Mesenchymal stem cell (in vitro differentiated cells and primary cell): ENCODE measurements around the gene FARP1.

Source experiments
- DNase-seq: peaks from one replicate; pipeline ENCODE4 v3.0.0-alpha.2; 2013
- H2AFZ ChIP-seq: one replicate; pipeline ENCODE4 v1.6.1; 2013; ENCODE audit warnings: low read depth, mild to moderate bottlenecking, control low read depth, inconsistent platforms, low read length, moderate library complexity
- H2AK5ac ChIP-seq: 2 replicates; pipeline ENCODE4 v1.6.1; 2013; ENCODE audit warnings: low read length, moderate library complexity, mild to moderate bottlenecking, inconsistent platforms; ENCODE audit not compliant: severe bottlenecking
- H2BK120ac ChIP-seq: one replicate; pipeline ENCODE4 v1.6.1; 2013; ENCODE audit warnings: low read depth, mild to moderate bottlenecking, inconsistent platforms, low read length, moderate library complexity
- H2BK12ac ChIP-seq, 2 experiments: one replicate each; pipeline ENCODE4 v1.6.1; 2013; ENCODE audit warnings: inconsistent platforms in 2 of 2, low read length in 2 of 2, mild to moderate bottlenecking in 2 of 2, moderate library complexity in 2 of 2, control low read depth in 1 of 2
- H2BK15ac ChIP-seq: one replicate; pipeline ENCODE4 v1.6.1; 2013; ENCODE audit warnings: mild to moderate bottlenecking, low read depth, inconsistent platforms; ENCODE audit not compliant: poor library complexity, severe bottlenecking
- H2BK5ac ChIP-seq: 2 replicates; pipeline ENCODE4 v1.6.1; 2013; ENCODE audit warnings: low read depth, mild to moderate bottlenecking, low read length, control low read depth, inconsistent platforms; ENCODE audit not compliant: poor library complexity, severe bottlenecking
- H3K14ac ChIP-seq, 2 experiments: one replicate each; pipeline ENCODE4 v1.6.1; 2013; ENCODE audit warnings: inconsistent platforms in 2 of 2, low read length in 2 of 2, control low read depth in 1 of 2, mild to moderate bottlenecking in 1 of 2, moderate library complexity in 1 of 2
- H3K18ac ChIP-seq, 2 experiments: one replicate each; pipeline ENCODE4 v1.6.1; 2013; ENCODE audit warnings: inconsistent platforms in 2 of 2, low read length in 2 of 2, control low read depth in 1 of 2, low read depth in 1 of 2, mild to moderate bottlenecking in 1 of 2
- H3K23ac ChIP-seq, 2 experiments: one replicate each; pipeline ENCODE4 v1.6.1; 2013; ENCODE audit warnings: inconsistent platforms in 2 of 2, low read length in 2 of 2, mild to moderate bottlenecking in 2 of 2, moderate library complexity in 2 of 2, control low read depth in 1 of 2
- H3K27ac ChIP-seq: 2 replicates; pipeline ENCODE4 v1.5.1; 2013; ENCODE audit warnings: mild to moderate bottlenecking, moderate library complexity, low read length, control low read depth, inconsistent platforms; ENCODE audit not compliant: poor library complexity, severe bottlenecking
- H3K27me3 ChIP-seq, 2 experiments: 2 replicates each; pipeline versions ENCODE4 v1.6.1 to v1.7.0; 2013; ENCODE audit warnings: low read length in 2 of 2, mild to moderate bottlenecking in 2 of 2, moderate library complexity in 2 of 2, control low read depth in 1 of 2, inconsistent platforms in 1 of 2; ENCODE audit not compliant: control insufficient read depth in 1 of 2, insufficient read depth in 1 of 2
- H3K36me3 ChIP-seq, 2 experiments: 2 replicates each; pipeline versions ENCODE4 v1.6.1 to v1.7.0; 2013; ENCODE audit warnings: low read length in 2 of 2, control low read depth in 1 of 2, inconsistent platforms in 1 of 2, low read depth in 1 of 2, mild to moderate bottlenecking in 1 of 2; ENCODE audit not compliant: insufficient read depth in 2 of 2, control insufficient read depth in 1 of 2
- H3K4ac ChIP-seq, 2 experiments: one replicate each; pipeline ENCODE4 v1.6.1; 2013; ENCODE audit warnings: inconsistent platforms in 2 of 2, low read length in 2 of 2, mild to moderate bottlenecking in 2 of 2, moderate library complexity in 2 of 2, control low read depth in 1 of 2, low read depth in 1 of 2
- H3K4me1 ChIP-seq: 2 replicates; pipeline ENCODE4 v1.6.1; 2013; ENCODE audit warnings: low read depth, low read length, control low read depth; ENCODE audit not compliant: control insufficient read depth, insufficient read depth
- H3K4me2 ChIP-seq: 2 replicates; pipeline ENCODE4 v1.6.1; 2013; ENCODE audit warnings: low read length, mild to moderate bottlenecking, inconsistent platforms; ENCODE audit not compliant: poor library complexity, severe bottlenecking
- H3K4me3 ChIP-seq, 2 experiments: 2 replicates each; pipeline versions ENCODE4 v1.5.1 to v1.7.0; 2013; ENCODE audit warnings: low read length in 2 of 2, mild to moderate bottlenecking in 2 of 2, control low read depth in 1 of 2, low read depth in 1 of 2; ENCODE audit not compliant: insufficient read depth in 1 of 2
- H3K79me1 ChIP-seq: replicated peaks from 2 replicates; pipeline ENCODE4 v1.6.1; 2013; ENCODE audit warnings: mild to moderate bottlenecking, control low read depth, low read length, inconsistent platforms; ENCODE audit not compliant: poor library complexity, severe bottlenecking
- H3K9ac ChIP-seq: 2 replicates; pipeline ENCODE4 v1.7.0; 2013; ENCODE audit warnings: mild to moderate bottlenecking, low read length, moderate library complexity
- H3K9me3 ChIP-seq: 2 replicates; pipeline ENCODE4 v1.7.0; 2013; ENCODE audit warnings: mild to moderate bottlenecking, low read length; ENCODE audit not compliant: control insufficient read depth
- H4K8ac ChIP-seq: one replicate; pipeline ENCODE4 v1.6.1; 2013; ENCODE audit warnings: inconsistent platforms, mild to moderate bottlenecking, low read length, moderate library complexity
- H4K91ac ChIP-seq: one replicate; pipeline ENCODE4 v1.6.1; 2013; ENCODE audit warnings: mild to moderate bottlenecking, low read length, inconsistent platforms
- WGBS: methylation state at CpG from one replicate; pipeline ENCODE4 v1.1.7; 2013; ENCODE audit warnings: mixed read lengths; 5-methylcytosine and 5-hydroxymethylcytosine counted together

Gene FARP1

GRCh38 chr13:98275681-98276171 is 132.8 kb downstream of the FARP1 start:
- Histone ChIP-seq H4K8ac (no peak overlapping the region), H2BK15ac (no peak overlapping the region), H3K9me3 (no peaks in the 10 kb centered on the region), H3K4ac (no peak overlapping the region), H3K4me2 (no peak overlapping the region), H4K91ac (no peak overlapping the region), H3K18ac (peak overlapping the region in 1 of 2 experiments; percentile 80), H3K9ac (no peak overlapping the region), H3K27me3 (no peaks in the 10 kb centered on the region), H3K27ac (peak overlapping the region; percentile 86), H2BK120ac (no peak overlapping the region), H3K4me1 (peaks cover 22% of the 10 kb centered on the region), H2BK5ac (no peak overlapping the region), H2AFZ (no peak overlapping the region), H3K14ac (no peak overlapping the region), H3K36me3 (no peaks in the 10 kb centered on the region), H3K23ac (no peak overlapping the region), H3K79me1 (peaks cover 13% of the 10 kb centered on the region), H2AK5ac (no peak overlapping the region), H3K4me3 (no peak overlapping the region), H2BK12ac (no peak overlapping the region)
- 11% methylated on average over 2 of the region's 2 CpGs for WGBS
- peak; percentile 85 for DNase-seq

- no peak overlapping the region for H3K23ac ChIP-seq
- no peak overlapping the region for H3K4me3 ChIP-seq
- peaks cover 22% of the 10 kb centered on the region for H3K4me1 ChIP-seq
- peak overlapping the region; percentile 83 for H4K91ac ChIP-seq
- peak overlapping the region in 1 of 2 experiments; percentile 94 for H3K4ac ChIP-seq
- peak overlapping the region; percentile 86 for H2BK15ac ChIP-seq
- H3K27me3 ChIP-seq = no peaks in the 10 kb centered on the region
- H2BK12ac ChIP-seq = peak overlapping the region; percentile 78 to 87
- H2BK5ac ChIP-seq = no peak overlapping the region
- H3K18ac ChIP-seq = peak overlapping the region in 1 of 2 experiments; percentile 74
- H3K27ac ChIP-seq = peak overlapping the region; percentile 61
- no peak overlapping the region for H3K4me2 ChIP-seq
- WGBS = no CpG with 5 or more reads among the region's 3 CpGs
- no peak overlapping the region for H2BK120ac ChIP-seq
- no peak overlapping the region for H2AFZ ChIP-seq
- no peak overlapping the region for H4K8ac ChIP-seq
- no peaks in the 10 kb centered on the region for H3K9me3 ChIP-seq
- H3K9ac ChIP-seq = no peak overlapping the region
- DNase-seq = no peak
- H3K79me1 ChIP-seq = peaks cover 10% of the 10 kb centered on the region
- no peak overlapping the region for H3K14ac ChIP-seq
- H2AK5ac ChIP-seq = peak overlapping the region; percentile 90
- no peaks in the 10 kb centered on the region for H3K36me3 ChIP-seq
Measured at GRCh38 chr13:98276486-98276885, 133.6 kb downstream of the FARP1 start.

- no peaks in the 10 kb centered on the region for H3K36me3 ChIP-seq
- no peaks in the 10 kb centered on the region for H3K27me3 ChIP-seq
- H3K23ac ChIP-seq = no peak overlapping the region
- no peak overlapping the region for H3K4ac ChIP-seq
- H2AK5ac ChIP-seq = no peak overlapping the region
- no peak overlapping the region for H3K4me2 ChIP-seq
- no peak overlapping the region for H2BK120ac ChIP-seq
- peaks cover 22% of the 10 kb centered on the region for H3K4me1 ChIP-seq
- H3K18ac ChIP-seq = peak overlapping the region; percentile 31 to 88
- H3K9ac ChIP-seq = no peak overlapping the region
- H4K8ac ChIP-seq = no peak overlapping the region
- no peak for DNase-seq
- H3K4me3 ChIP-seq = no peak overlapping the region
- peaks cover 8% of the 10 kb centered on the region for H3K79me1 ChIP-seq
- WGBS = 94% methylated on average over 4 of the region's 6 CpGs
- no peaks in the 10 kb centered on the region for H3K9me3 ChIP-seq
- H2BK15ac ChIP-seq = no peak overlapping the region
- peak overlapping the region; percentile 29 for H4K91ac ChIP-seq
- H2AFZ ChIP-seq = no peak overlapping the region
- peak overlapping the region in 1 of 2 experiments; percentile 92 for H3K14ac ChIP-seq
- no peak overlapping the region for H3K27ac ChIP-seq
- H2BK5ac ChIP-seq = no peak overlapping the region
- H2BK12ac ChIP-seq = peak overlapping the region; percentile 68 to 90
Measured at GRCh38 chr13:98278068-98278724, 135.3 kb downstream of the FARP1 start.

GRCh38 chr13:98279473-98280175 is 136.7 kb downstream of the FARP1 start:
- Histone ChIP-seq H2BK15ac (peak overlapping the region; percentile 73), H3K18ac (peak overlapping the region; percentile 24 to 71), H3K9me3 (no peaks in the 10 kb centered on the region), H4K8ac (peak overlapping the region; percentile 62), H2BK5ac (no peak overlapping the region), H3K4ac (peak overlapping the region in 1 of 2 experiments; percentile 59), H3K9ac (no peak overlapping the region), H2AFZ (no peak overlapping the region), H3K36me3 (no peaks in the 10 kb centered on the region), H2BK120ac (peak overlapping the region; percentile 15), H3K4me2 (peak overlapping the region; percentile 31), H2BK12ac (peak overlapping the region in 1 of 2 experiments; percentile 51), H3K23ac (no peak overlapping the region), H3K27me3 (no peaks in the 10 kb centered on the region), H4K91ac (peak overlapping the region; percentile 83), H3K27ac (peak overlapping the region; percentile 97), H3K4me1 (peaks cover 18% of the 10 kb centered on the region), H3K14ac (no peak overlapping the region), H3K79me1 (peaks cover 17% of the 10 kb centered on the region), H2AK5ac (peak overlapping the region; percentile 82), H3K4me3 (no peak overlapping the region)
- no peak for DNase-seq
- WGBS = 87% methylated on average over 13 of the region's 13 CpGs
